HepG2 (cell line): ENCODE results near the gene COMT. TPM values are rescaled to one million over a fixed set of nuclear protein-coding genes. Genes with fewer than 3 reads are reported as not detected.

Experiments used
- ATAC-seq: fragments of 200-7000 bp; cut with Tn5 transposase; 3 replicates; pipeline ENCODE4 v1.9.1; 2020; ENCODE audit warnings: mild to moderate bottlenecking, moderate library complexity
- BruUV-seq: library from RNA; stranded (reverse); fragments of 400-500 nt; replicated peaks from 2 replicates; lab custom pipeline; 2021; lab: Mats Ljungman, UMichigan
- CTCF ChIA-PET: fragments of 300-600 bp; formaldehyde crosslinking; extraction: SDS; loops from one replicate; lab custom pipeline; 2021; ENCODE audit warnings: low total read pairs, inconsistent platforms, low intra/inter-chr PET ratio; lab: Yijun Ruan, JAX
- POLR2A ChIA-PET: fragments of 350-600 bp; sonication (Branson Sonifier 250); formaldehyde crosslinking; loops from one replicate; lab custom pipeline; 2020; ENCODE audit warnings: antibody characterized with exemption, inconsistent platforms; lab: Yijun Ruan, JAX
- DNase-seq: peaks from one replicate; pipeline ENCODE4 v3.0.0-alpha.2; 2015; ENCODE audit warnings: low spot score
- FAIRE-seq: peaks from 3 replicates; lab custom pipeline; 2011; peaks lifted over from hg19 to GRCh38; lab: Jason Lieb, UNC
- H2AFZ ChIP-seq: one replicate; pipeline ENCODE4 v1.6.1; 2011; ENCODE audit warnings: low read length, inconsistent platforms
- H3K27ac ChIP-seq: fragments of 300-600 bp; 3 replicates; pipeline ENCODE4 v1.8.0; 2011; ENCODE audit warnings: mixed run types, mild to moderate bottlenecking, mixed read lengths, low read length, inconsistent platforms; ENCODE audit not compliant: insufficient read depth; ENCODE audit errors: extremely low read length
- H3K27me3 ChIP-seq, 2 experiments: fragments of 200-600 bp in 1 of 2; 2 replicates in 1 of 2; 3 replicates in 1 of 2; pipeline versions ENCODE4 v1.6.0 to v1.8.0; 2011; ENCODE audit warnings: low read length in 2 of 2, mild to moderate bottlenecking in 2 of 2, moderate library complexity in 2 of 2, inconsistent platforms in 1 of 2; ENCODE audit not compliant: insufficient read depth in 2 of 2, control insufficient read depth in 1 of 2
- H3K36me3 ChIP-seq, 2 experiments: fragments of 200-600 bp in 1 of 2; replicated peaks in 1 of 2; 2 replicates in 1 of 2; 3 replicates in 1 of 2; pipeline versions ENCODE4 v1.5.1 to v1.8.0; 2011; ENCODE audit warnings: low read length in 2 of 2, inconsistent platforms in 1 of 2; ENCODE audit not compliant: insufficient read depth in 2 of 2, control insufficient read depth in 1 of 2
- H3K4me1 ChIP-seq: 2 replicates; pipeline ENCODE4 v1.5.1; 2012; ENCODE audit warnings: low read length, inconsistent platforms; ENCODE audit not compliant: insufficient read depth
- H3K4me2 ChIP-seq: 2 replicates; pipeline ENCODE4 v1.6.0; 2011; ENCODE audit warnings: low read depth, low read length, inconsistent platforms
- H3K4me3 ChIP-seq, 3 experiments: fragments of 200-600 bp in 1 of 3; sonication (generic), shearing (Covaris generic) in 1 of 3; replicated peaks in 1 of 3; 2 replicates each; pipeline ENCODE4 v1.5.1; 2011 to 2016; ENCODE audit warnings: low read length in 3 of 3, inconsistent platforms in 2 of 3, low read depth in 2 of 3, mild to moderate bottlenecking in 2 of 3, control low read depth in 1 of 3, mixed read lengths in 1 of 3; ENCODE audit not compliant: insufficient read depth in 1 of 3
- H3K79me2 ChIP-seq: one replicate; pipeline ENCODE4 v1.6.1; 2011; ENCODE audit warnings: low read length, inconsistent platforms; ENCODE audit not compliant: insufficient read depth
- H3K9ac ChIP-seq: 2 replicates; pipeline ENCODE4 v1.6.0; 2011; ENCODE audit warnings: mild to moderate bottlenecking, low read depth, low read length, inconsistent platforms; ENCODE audit not compliant: insufficient read depth
- H3K9me3 ChIP-seq: 2 replicates; pipeline ENCODE4 v1.5.1; 2012; ENCODE audit warnings: mild to moderate bottlenecking, low read length
- H4K20me1 ChIP-seq: 2 replicates; pipeline ENCODE4 v1.6.0; 2011; ENCODE audit warnings: inconsistent platforms, mild to moderate bottlenecking, low read length, moderate library complexity; ENCODE audit not compliant: insufficient read depth
- ARHGAP35 ChIP-seq: sonication (generic); formaldehyde crosslinking; IDR thresholded peaks from 2 replicates; pipeline ENCODE4 v1.9.0; 2022; ENCODE audit warnings: mild to moderate bottlenecking, inconsistent platforms, moderate library complexity, missing genetic modification reagents, borderline replicate concordance
- ARID2 ChIP-seq: sonication (generic); formaldehyde crosslinking; IDR thresholded peaks from 2 replicates; pipeline ENCODE4 v1.8.1; 2022; ENCODE audit warnings: mild to moderate bottlenecking, missing genetic modification reagents, borderline replicate concordance
- ARNT ChIP-seq: fragments of 450-650 bp; IDR thresholded peaks from 2 replicates; pipeline ENCODE4 v1.6.1; 2017
- ARNTL ChIP-seq: sonication (generic); formaldehyde crosslinking; IDR thresholded peaks from 2 replicates; pipeline ENCODE4 v1.4.0; 2020; ENCODE audit warnings: mild to moderate bottlenecking, missing genetic modification reagents
- ATM ChIP-seq: fragments of 450-650 bp; IDR thresholded peaks from 2 replicates; pipeline ENCODE4 v1.7.1; 2017; ENCODE audit warnings: mild to moderate bottlenecking, borderline replicate concordance
- GZF1 ChIP-seq: sonication (generic); formaldehyde crosslinking; IDR thresholded peaks from 2 replicates; pipeline ENCODE4 v1.5.1; 2020; ENCODE audit warnings: mild to moderate bottlenecking, missing genetic modification reagents
- HOXA5 ChIP-seq: sonication (generic); formaldehyde crosslinking; IDR thresholded peaks from 2 replicates; pipeline ENCODE4 v1.4.0; 2020; ENCODE audit warnings: missing genetic modification reagents
- HOXD1 ChIP-seq: sonication (generic); formaldehyde crosslinking; IDR thresholded peaks from 2 replicates; pipeline ENCODE4 v1.5.0; 2020; ENCODE audit warnings: missing genetic modification reagents
- KDM5A ChIP-seq: fragments of 200-600 bp; sonication (generic); IDR thresholded peaks from 2 replicates; pipeline ENCODE4 v1.7.0; 2018; ENCODE audit warnings: antibody characterized with exemption, mild to moderate bottlenecking, low read length, borderline replicate concordance
- KMT2B ChIP-seq: IDR thresholded peaks from 2 replicates; pipeline ENCODE4 v1.6.1; 2016; ENCODE audit warnings: missing genetic modification reagents, missing compliant biosample characterization
- NFATC3 ChIP-seq: sonication (generic); formaldehyde crosslinking; IDR thresholded peaks from 2 replicates; pipeline ENCODE4 v1.5.1; 2020; ENCODE audit warnings: mild to moderate bottlenecking, missing genetic modification reagents
- NKX3-1 ChIP-seq: sonication (generic); formaldehyde crosslinking; IDR thresholded peaks from 2 replicates; pipeline ENCODE4 v1.5.0; 2020; ENCODE audit warnings: missing genetic modification reagents
- NR2F1 ChIP-seq, 2 experiments: fragments of 450-650 bp in 1 of 2; formaldehyde crosslinking in 1 of 2; IDR thresholded peaks; 2 replicates each; pipeline versions ENCODE4 v1.5.0 to v1.6.1; 2016 to 2020; ENCODE audit warnings: mild to moderate bottlenecking in 1 of 2, missing compliant biosample characterization in 1 of 2, missing genetic modification reagents in 1 of 2, moderate library complexity in 1 of 2
- RXRB ChIP-seq: IDR thresholded peaks from 2 replicates; pipeline ENCODE4 v1.6.1; 2016; ENCODE audit warnings: borderline replicate concordance, missing genetic modification reagents, missing compliant biosample characterization
- SOX6 ChIP-seq, 2 experiments: fragments of 450-650 bp in 1 of 2; sonication (generic) in 1 of 2; formaldehyde crosslinking in 1 of 2; IDR thresholded peaks; 2 replicates each; pipeline versions ENCODE4 v1.4.0 to v1.6.1; 2017 to 2020; ENCODE audit warnings: antibody characterized with exemption in 1 of 2, mild to moderate bottlenecking in 1 of 2, missing genetic modification reagents in 1 of 2
- TCF7 ChIP-seq: sonication (generic); IDR thresholded peaks from 2 replicates; pipeline ENCODE4 v1.6.1; 2016; ENCODE audit warnings: antibody characterized with exemption, low read depth
- THAP8 ChIP-seq: sonication (generic); formaldehyde crosslinking; IDR thresholded peaks from 2 replicates; pipeline ENCODE4 v1.5.1; 2020; ENCODE audit warnings: missing genetic modification reagents, mild to moderate bottlenecking, borderline replicate concordance
- ZBTB1 ChIP-seq: sonication (generic); formaldehyde crosslinking; IDR thresholded peaks from 2 replicates; pipeline ENCODE4 v1.4.0; 2020; ENCODE audit warnings: missing genetic modification reagents, borderline replicate concordance
- ZC3H13 ChIP-seq: sonication (generic); formaldehyde crosslinking; IDR thresholded peaks from 2 replicates; pipeline ENCODE4 v1.8.1; 2023; ENCODE audit warnings: mild to moderate bottlenecking, missing genetic modification reagents, moderate library complexity
- ZNF235 ChIP-seq: sonication (generic); formaldehyde crosslinking; IDR thresholded peaks from 2 replicates; pipeline ENCODE4 v1.8.1; 2023; ENCODE audit warnings: mild to moderate bottlenecking, missing genetic modification reagents, borderline replicate concordance
- ZNF343 ChIP-seq: sonication (generic); formaldehyde crosslinking; IDR thresholded peaks from 2 replicates; pipeline ENCODE4 v1.4.0; 2020; ENCODE audit warnings: mild to moderate bottlenecking, missing genetic modification reagents
- WGBS: methylation state at CpG from one replicate; pipeline ENCODE4 v1.1.6; 2017; ENCODE audit warnings: low lambda C conversion rate; 5-methylcytosine and 5-hydroxymethylcytosine counted together
- in situ Hi-C: cut with HindIII; loops from 2 replicates; pipeline ENCODE4 v1.10.0; 2017; ENCODE audit warnings: low pct_unique_long_range_greater_than_20kb; ENCODE audit not compliant: extremely low pct_ligation_motif_present
- intact Hi-C: fragments of 100-400 bp; cut with micrococcal nuclease; formaldehyde crosslinking; loops from one replicate; pipeline ENCODE4 v1.10.0; 2022; ENCODE audit not compliant: unreplicated experiment
- polyA plus RNA-seq, 8 experiments: library from polyadenylated mRNA; depleted of rRNA in 3 of 8; stranded (reverse) in 7 of 8; unstranded in 1 of 8; fragments of >200 nt; fragmentation: Illumina TruSeq in 4 of 8; extraction: Trizol in 4 of 8; gene quantifications; 2 replicates each; pipeline versions ENCODE4 v1.2.1 to v1.2.3, GENCODE V29; 2011 to 2016; ENCODE audit warnings: low read depth in 4 of 8, missing spikeins in 1 of 8, mixed read lengths in 1 of 8; ENCODE audit not compliant: insufficient read depth in 1 of 8
- total RNA-seq, 5 experiments: library from RNA; depleted of rRNA; stranded (reverse); fragments of >200 nt; fragmentation: Illumina TruSeq; extraction: Trizol; gene quantifications; 2 replicates each; pipeline ENCODE4 v1.2.3, GENCODE V29; 2016; ENCODE audit warnings: low read depth in 1 of 5

COMT gene
- total and polyA plus RNA-seq, 2 of the 13 experiments (the other 11 are each of a cell fraction or from before 2014, with no cell fraction given): 156 to 162 TPM

- TF ChIP-seq KDM5A (no peak), NR2F1 (CRISPR knock-in tag; IDR thresholded peaks at IDR 0.05) (no peak), ARNT (no peak), ZNF343 (no peak), NFATC3 (CRISPR knock-in tag) (no peak), RXRB (CRISPR knock-in tag) (no peak), ATM (no peak), SOX6 (IDR thresholded peaks at IDR 0.05) (no peak), SOX6 (CRISPR knock-in tag; IDR thresholded peaks at IDR 0.05) (no peak), ZBTB1 (no peak), ARID2 (no peak)
These were observed 1.8 kb downstream of the COMT start (continued) for GRCh38 chr22:19943082-19944026.

DNA sequence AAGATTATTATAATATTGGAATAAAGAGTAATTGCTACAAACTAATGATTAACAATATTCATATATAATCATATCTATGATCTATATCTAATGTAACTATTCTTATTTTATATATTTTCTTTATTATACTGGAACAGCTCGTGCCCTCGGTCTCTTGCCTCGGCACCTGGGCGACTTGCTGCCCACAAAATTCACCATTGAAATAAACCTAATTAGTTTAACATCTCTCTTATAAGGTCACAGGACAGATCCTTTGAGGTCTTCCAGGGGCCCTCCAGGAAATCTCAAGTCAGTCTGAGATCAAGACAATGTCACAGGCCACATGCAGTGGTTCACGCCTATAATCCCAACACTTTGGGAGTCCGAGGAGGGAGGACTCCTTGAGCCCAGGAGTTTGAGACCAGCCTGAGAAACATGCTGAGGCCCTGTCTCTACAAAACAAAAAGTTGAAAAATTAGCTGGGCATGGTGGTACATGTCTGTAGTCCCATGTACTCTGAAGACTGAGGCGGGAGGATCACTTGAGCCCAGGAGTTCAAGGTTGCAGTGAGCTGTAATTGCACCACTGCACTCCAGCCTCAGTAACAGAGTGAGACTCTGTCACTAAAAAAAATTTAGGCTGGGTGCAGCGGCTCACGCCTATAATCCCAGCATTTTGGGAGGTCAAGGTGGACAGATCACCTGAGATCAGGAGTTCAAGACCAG lies 6.6 kb downstream of the COMT start:
- Histone ChIP-seq H3K4me2 (no peak overlapping the region), H2AFZ (no peak overlapping the region), H3K79me2 (peaks cover 25% of the 10 kb centered on the region), H4K20me1 (no peaks in the 10 kb centered on the region), H3K27me3 (no peaks in the 10 kb centered on the region), H3K9me3 (no peaks in the 10 kb centered on the region), H3K4me1 (peaks cover 85% of the 10 kb centered on the region), H3K27ac (no peak overlapping the region), H3K4me3 (no peak overlapping the region), H3K9ac (no peak overlapping the region), H3K36me3 (no peaks in the 10 kb centered on the region; a peak in 1 of 5 replicates)
- 89% methylated on average over 9 of the region's 9 CpGs for WGBS
- FAIRE-seq: no peak
- ATAC-seq: no peak
- CTCF ChIA-PET: interaction anchor here (1.4 kb wide), 1 partner anchor 38 kb away, joined by 6 read pairs; no protein-coding TSS in a partner anchor
- intact Hi-C loops (no loop called here), in situ Hi-C loops (no loop called here)
- POLR2A ChIA-PET: interaction anchor here (0.8 to 1.4 kb wide), 3 partner anchors 11 to 15 kb away, joined by 3 to 7 read pairs (median 3); no protein-coding TSS in a partner anchor
- BruUV-seq: no TSS peak
- no peak for DNase-seq
- TF ChIP-seq ZC3H13 (CRISPR knock-in tag) (no peak), ZNF235 (CRISPR knock-in tag) (no peak), HOXA5 (no peak), NKX3-1 (CRISPR knock-in tag) (no peak), TCF7 (no peak; the same call in 1 of the 2 replicates), HOXD1 (CRISPR knock-in tag) (no peak), THAP8 (CRISPR knock-in tag) (no peak), GZF1 (CRISPR knock-in tag) (no peak), ARHGAP35 (CRISPR knock-in tag) (no peak), ARNTL (CRISPR knock-in tag) (no peak), KMT2B (CRISPR knock-in tag) (no peak)
